ENCODE data around the gene PES1. TPM values are rescaled to one million over a fixed set of nuclear protein-coding genes. Genes with fewer than 3 reads are reported as not detected.

Gene PES1
- polyA plus RNA-seq (2013, experiment 1 of 2), result 48.9 TPM
- polyA plus RNA-seq (2013, experiment 2 of 2), result 48.6 TPM

DNA sequence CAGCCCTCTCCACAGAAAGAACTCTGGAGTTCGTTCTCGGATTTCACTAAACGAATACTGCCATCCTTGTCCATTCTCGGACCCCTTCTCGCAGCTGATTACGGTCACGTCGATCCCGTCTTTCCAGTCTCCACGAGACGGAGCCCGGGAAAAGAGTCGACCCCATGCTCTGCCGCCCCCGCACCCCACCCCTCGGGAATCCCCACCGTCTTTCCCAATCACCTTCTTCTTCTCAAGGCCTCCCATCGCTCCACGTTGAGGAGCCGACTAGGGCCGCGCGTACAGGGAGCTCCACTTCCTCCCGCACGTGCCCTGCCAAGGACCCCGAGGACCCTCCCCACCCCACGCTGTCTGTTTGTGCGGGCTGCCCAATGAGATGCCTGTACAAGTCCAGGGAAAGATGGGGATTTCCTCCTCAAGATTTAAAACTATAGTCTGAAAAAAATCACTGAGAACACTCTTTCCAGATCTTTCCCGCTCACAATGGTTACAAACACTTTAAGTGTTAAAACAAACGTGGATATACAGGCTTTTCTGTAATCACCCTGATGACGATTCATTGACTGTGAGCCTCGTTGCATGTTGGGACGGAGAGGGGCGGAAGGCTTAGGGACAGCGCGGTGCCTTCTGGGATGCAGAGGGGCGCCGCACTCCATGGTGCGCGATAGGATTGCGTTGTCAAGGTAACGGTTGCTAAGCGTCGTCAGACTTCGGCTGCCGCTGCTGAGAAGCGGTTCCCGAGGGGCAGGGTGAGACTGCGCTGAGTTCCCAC is at the start of gene PES1:
Gene PES1 (minus strand): TSS at position 323 of the 772 bp plus-strand sequence. CDS start 77 bp downstream, at position 246.
- peaks cover 25 to 27% of the 10 kb centered on the region in 2 experiments for H3K36me3 ChIP-seq (ENCODE audit: control insufficient read depth in 1 of 2, insufficient read depth in 2 of 2, low read depth in 1 of 2, low read length in 2 of 2)
- peak within 1 kb of the TSS; percentile 99 for H3K9ac ChIP-seq (ENCODE audit: low read length)
- no peak within 1 kb of the TSS for H2BK120ac ChIP-seq (ENCODE audit: low read depth, low read length)
- peak within 1 kb of the TSS in 1 of 2 experiments; percentile 17 for H3K18ac ChIP-seq (ENCODE audit: low read depth in 1 of 2, low read length in 2 of 2)
- H3K4me3 ChIP-seq (ENCODE audit: insufficient read depth in 1 of 2, low read depth in 1 of 2, low read length in 2 of 2), result peak within 1 kb of the TSS; percentile 63 to 99
- no peak within 1 kb of the TSS for H2AFZ ChIP-seq (ENCODE audit: low read depth, low read length)
- peak within 1 kb of the TSS; percentile 82 for H3K4me2 ChIP-seq (ENCODE audit: low read length, poor library complexity, severe bottlenecking)
- peak within 1 kb of the TSS in 1 of 2 experiments; percentile 36 for H3K14ac ChIP-seq (ENCODE audit: low read length in 2 of 2)
- no peaks in the 10 kb centered on the region for H3K9me3 ChIP-seq (ENCODE audit: control insufficient read depth, low read length)
- under 1% methylated on average over 48 of the region's 49 CpGs for WGBS
- peak within 1 kb of the TSS in 1 of 2 experiments; percentile 22 for H3K4ac ChIP-seq (ENCODE audit: low read depth in 1 of 2, low read length in 2 of 2)
- peaks cover 5 to 15% of the 10 kb centered on the region in 2 experiments for H3K27me3 ChIP-seq (ENCODE audit: control insufficient read depth in 1 of 2, insufficient read depth in 1 of 2, low read length in 2 of 2)
- H4K8ac ChIP-seq (ENCODE audit: low read length), result no peak within 1 kb of the TSS
- no peak within 1 kb of the TSS for H3K23ac ChIP-seq (ENCODE audit: low read length in 2 of 2)
- no peak within 1 kb of the TSS for H2BK12ac ChIP-seq (ENCODE audit: low read length in 2 of 2)
- no peak within 1 kb of the TSS for H2BK5ac ChIP-seq (ENCODE audit: low read depth, low read length, poor library complexity, severe bottlenecking)
- peak; percentile 99 for DNase-seq
- H4K91ac ChIP-seq (ENCODE audit: low read length), result no peak within 1 kb of the TSS
- peaks cover 1% of the 10 kb centered on the region for H3K4me1 ChIP-seq (ENCODE audit: control insufficient read depth, insufficient read depth, low read depth, low read length)
- H3K27ac ChIP-seq (ENCODE audit: low read length, poor library complexity, severe bottlenecking), result peak within 1 kb of the TSS; percentile 82
- H2AK5ac ChIP-seq (ENCODE audit: low read length, severe bottlenecking), result no peak within 1 kb of the TSS
- no peak within 1 kb of the TSS for H2BK15ac ChIP-seq (ENCODE audit: low read depth, poor library complexity, severe bottlenecking)
- peaks cover 25% of the 10 kb centered on the region for H3K79me1 ChIP-seq (replicated peaks; ENCODE audit: low read length, poor library complexity, severe bottlenecking)

- no peak overlapping the region for H2AFZ ChIP-seq (ENCODE audit: low read depth, low read length)
- H4K8ac ChIP-seq (ENCODE audit: low read length), result no peak overlapping the region
- no peak overlapping the region for H2BK120ac ChIP-seq (ENCODE audit: low read depth, low read length)
- no peaks in the 10 kb centered on the region for H3K9me3 ChIP-seq (ENCODE audit: control insufficient read depth, low read length)
- peaks cover 5 to 7% of the 10 kb centered on the region in 2 experiments for H3K36me3 ChIP-seq (ENCODE audit: control insufficient read depth in 1 of 2, insufficient read depth in 2 of 2, low read depth in 1 of 2, low read length in 2 of 2)
- H2AK5ac ChIP-seq (ENCODE audit: low read length, severe bottlenecking), result no peak overlapping the region
- H3K23ac ChIP-seq (ENCODE audit: low read length in 2 of 2), result no peak overlapping the region
- no peak overlapping the region for H3K14ac ChIP-seq (ENCODE audit: low read length in 2 of 2)
- H3K79me1 ChIP-seq (replicated peaks; ENCODE audit: low read length, poor library complexity, severe bottlenecking), result peaks cover 26% of the 10 kb centered on the region
- peak overlapping the region; percentile 62 for H4K91ac ChIP-seq (ENCODE audit: low read length)
- H3K9ac ChIP-seq (ENCODE audit: low read length), result no peak overlapping the region
- peak overlapping the region in 1 of 2 experiments; percentile 28 for H3K4me3 ChIP-seq (ENCODE audit: insufficient read depth in 1 of 2, low read depth in 1 of 2, low read length in 2 of 2)
- WGBS, result 100% methylated on average over 4 of the region's 4 CpGs
- H3K4me2 ChIP-seq (ENCODE audit: low read length, poor library complexity, severe bottlenecking), result no peak overlapping the region
- H3K27ac ChIP-seq (ENCODE audit: low read length, poor library complexity, severe bottlenecking), result no peak overlapping the region
- H3K4me1 ChIP-seq (ENCODE audit: control insufficient read depth, insufficient read depth, low read depth, low read length), result peaks cover 22% of the 10 kb centered on the region
- no peak overlapping the region for H2BK5ac ChIP-seq (ENCODE audit: low read depth, low read length, poor library complexity, severe bottlenecking)
- DNase-seq, result no peak
- H2BK12ac ChIP-seq (ENCODE audit: low read length in 2 of 2), result no peak overlapping the region
- no peak overlapping the region for H3K18ac ChIP-seq (ENCODE audit: low read depth in 1 of 2, low read length in 2 of 2)
- no peaks in the 10 kb centered on the region for H3K27me3 ChIP-seq (ENCODE audit: control insufficient read depth in 1 of 2, insufficient read depth in 1 of 2, low read length in 2 of 2)
- H2BK15ac ChIP-seq (ENCODE audit: low read depth, poor library complexity, severe bottlenecking), result no peak overlapping the region
- no peak overlapping the region for H3K4ac ChIP-seq (ENCODE audit: low read depth in 1 of 2, low read length in 2 of 2)
These were observed 49.2 kb upstream of the PES1 start for GRCh38 chr22:30640839-30641430.

DNA sequence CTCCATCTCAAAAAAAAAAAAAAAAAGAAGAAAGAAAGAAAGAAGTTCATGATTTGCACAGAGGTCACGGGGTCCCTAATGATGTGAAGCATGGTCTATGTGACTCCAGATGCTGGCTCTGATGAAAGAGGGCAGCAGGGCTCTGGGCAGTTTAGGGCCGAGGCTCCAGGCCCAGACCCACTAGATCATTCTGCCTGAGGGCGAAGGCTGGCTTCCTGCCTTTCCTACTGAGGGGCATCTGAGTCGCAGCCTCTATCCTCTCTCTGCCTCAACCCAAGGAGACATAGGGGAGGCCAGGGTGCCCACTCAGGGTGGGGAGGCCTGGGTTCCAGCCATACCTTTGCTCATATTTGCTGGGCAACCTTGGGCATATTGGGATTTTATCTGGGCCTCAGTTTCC is 48.7 kb upstream of the PES1 start:
- Histone ChIP-seq H2AFZ (ENCODE audit: low read depth, low read length) (no peak overlapping the region), H3K36me3 (ENCODE audit: control insufficient read depth in 1 of 2, insufficient read depth in 2 of 2, low read depth in 1 of 2, low read length in 2 of 2) (peaks cover 5 to 7% of the 10 kb centered on the region in 2 experiments), H3K79me1 (replicated peaks; ENCODE audit: low read length, poor library complexity, severe bottlenecking) (peaks cover 26% of the 10 kb centered on the region), H2BK120ac (ENCODE audit: low read depth, low read length) (no peak overlapping the region), H3K4ac (ENCODE audit: low read depth in 1 of 2, low read length in 2 of 2) (no peak overlapping the region), H3K4me1 (ENCODE audit: control insufficient read depth, insufficient read depth, low read depth, low read length) (peaks cover 26% of the 10 kb centered on the region), H3K14ac (ENCODE audit: low read length in 2 of 2) (no peak overlapping the region), H2BK5ac (ENCODE audit: low read depth, low read length, poor library complexity, severe bottlenecking) (no peak overlapping the region), H3K27ac (ENCODE audit: low read length, poor library complexity, severe bottlenecking) (no peak overlapping the region), H2AK5ac (ENCODE audit: low read length, severe bottlenecking) (no peak overlapping the region), H4K8ac (ENCODE audit: low read length) (no peak overlapping the region), H3K27me3 (ENCODE audit: control insufficient read depth in 1 of 2, insufficient read depth in 1 of 2, low read length in 2 of 2) (no peaks in the 10 kb centered on the region), H3K4me2 (ENCODE audit: low read length, poor library complexity, severe bottlenecking) (no peak overlapping the region), H4K91ac (ENCODE audit: low read length) (no peak overlapping the region), H2BK15ac (ENCODE audit: low read depth, poor library complexity, severe bottlenecking) (no peak overlapping the region), H3K9me3 (ENCODE audit: control insufficient read depth, low read length) (no peaks in the 10 kb centered on the region), H3K4me3 (ENCODE audit: insufficient read depth in 1 of 2, low read depth in 1 of 2, low read length in 2 of 2) (peak overlapping the region in 1 of 2 experiments; percentile 28), H3K23ac (ENCODE audit: low read length in 2 of 2) (no peak overlapping the region), H3K9ac (ENCODE audit: low read length) (no peak overlapping the region), H3K18ac (ENCODE audit: low read depth in 1 of 2, low read length in 2 of 2) (no peak overlapping the region), H2BK12ac (ENCODE audit: low read length in 2 of 2) (no peak overlapping the region)
- no peak for DNase-seq
- WGBS, result 85% methylated on average over 4 of the region's 4 CpGs

- H2AK5ac ChIP-seq (ENCODE audit: low read length, severe bottlenecking), result no peak overlapping the region
- no peak overlapping the region for H2BK120ac ChIP-seq (ENCODE audit: low read depth, low read length)
- no peaks in the 10 kb centered on the region for H3K27me3 ChIP-seq (ENCODE audit: control insufficient read depth in 1 of 2, insufficient read depth in 1 of 2, low read length in 2 of 2)
- peaks cover 26% of the 10 kb centered on the region for H3K79me1 ChIP-seq (replicated peaks; ENCODE audit: low read length, poor library complexity, severe bottlenecking)
- H2BK5ac ChIP-seq (ENCODE audit: low read depth, low read length, poor library complexity, severe bottlenecking), result no peak overlapping the region
- H3K14ac ChIP-seq (ENCODE audit: low read length in 2 of 2), result no peak overlapping the region
- no peak overlapping the region for H2BK12ac ChIP-seq (ENCODE audit: low read length in 2 of 2)
- 91% methylated on average over 1 of the region's 1 CpG for WGBS
- H3K4me3 ChIP-seq (ENCODE audit: insufficient read depth in 1 of 2, low read depth in 1 of 2, low read length in 2 of 2), result peak overlapping the region in 1 of 2 experiments; percentile 91
- no peaks in the 10 kb centered on the region for H3K9me3 ChIP-seq (ENCODE audit: control insufficient read depth, low read length)
- H2BK15ac ChIP-seq (ENCODE audit: low read depth, poor library complexity, severe bottlenecking), result no peak overlapping the region
- no peak overlapping the region for H3K4ac ChIP-seq (ENCODE audit: low read depth in 1 of 2, low read length in 2 of 2)
- H3K9ac ChIP-seq (ENCODE audit: low read length), result peak overlapping the region; percentile 92
- no peak overlapping the region for H3K4me2 ChIP-seq (ENCODE audit: low read length, poor library complexity, severe bottlenecking)
- DNase-seq, result no peak
- H4K91ac ChIP-seq (ENCODE audit: low read length), result no peak overlapping the region
- H4K8ac ChIP-seq (ENCODE audit: low read length), result no peak overlapping the region
- no peak overlapping the region for H3K27ac ChIP-seq (ENCODE audit: low read length, poor library complexity, severe bottlenecking)
- H3K23ac ChIP-seq (ENCODE audit: low read length in 2 of 2), result no peak overlapping the region
- peaks cover 5 to 7% of the 10 kb centered on the region in 2 experiments for H3K36me3 ChIP-seq (ENCODE audit: control insufficient read depth in 1 of 2, insufficient read depth in 2 of 2, low read depth in 1 of 2, low read length in 2 of 2)
- no peak overlapping the region for H2AFZ ChIP-seq (ENCODE audit: low read depth, low read length)
- H3K4me1 ChIP-seq (ENCODE audit: control insufficient read depth, insufficient read depth, low read depth, low read length), result peaks cover 36% of the 10 kb centered on the region
- H3K18ac ChIP-seq (ENCODE audit: low read depth in 1 of 2, low read length in 2 of 2), result no peak overlapping the region
These were observed 46.0 kb upstream of the PES1 start for GRCh38 chr22:30637701-30638114.
